Stimulated activated CD4-positive, alpha-beta T cell treated with anti-CD3 and anti-CD28 coated beads, Interleukin-4, amount 100 ng/mL, for 1 hour (primary cell): ENCODE results near the gene BID.
A peak's percentile ranks its signal among the peaks of the same experiment; 100 is the strongest.

Experiments
- DNase-seq: peaks from one replicate; pipeline ENCODE4 v3.0.0-alpha.2; 2020

BID gene

GRCh38 chr22:17782621-17783020 lies 8.4 kb upstream of the BID start:
- DNase-seq, result no peak

- no peak for DNase-seq
These were observed 7.9 kb upstream of the BID start for GRCh38 chr22:17782158-17782557.

- DNase-seq, result peak; percentile 73
These were observed 7.2 kb upstream of the BID start for GRCh38 chr22:17781319-17782031.

GRCh38 chr22:17780741-17781318 lies 6.6 kb upstream of the BID start:
- no peak for DNase-seq

GRCh38 chr22:17780116-17780740 lies 6.0 kb upstream of the BID start:
- no peak for DNase-seq

- DNase-seq, result no peak
These were observed 5.2 kb upstream of the BID start for GRCh38 chr22:17779286-17780115.

- DNase-seq, result no peak
These were observed 4.2 kb upstream of the BID start for GRCh38 chr22:17778412-17778976.

GRCh38 chr22:17777717-17778044 lies 3.4 kb upstream of the BID start:
- no peak for DNase-seq

GRCh38 chr22:17777005-17777716 lies 2.9 kb upstream of the BID start:
- peak; percentile 58 for DNase-seq

- DNase-seq, result no peak
These were observed 1.7 kb upstream of the BID start for GRCh38 chr22:17775781-17776465.

GRCh38 chr22:17774926-17775685 lies 837 bp upstream of the BID start:
- DNase-seq, result no peak

- peak; percentile 60 for DNase-seq
These were observed 563 bp downstream of the BID start for GRCh38 chr22:17773606-17774205.

- DNase-seq, result no peak
These were observed 1.2 kb downstream of the BID start for GRCh38 chr22:17772958-17773605.

- no peak for DNase-seq
These were observed 1.9 kb downstream of the BID start for GRCh38 chr22:17772249-17772957.

- DNase-seq, result no peak
These were observed 3.8 kb downstream of the BID start for GRCh38 chr22:17770180-17771077.

GRCh38 chr22:17769716-17770082 lies 4.6 kb downstream of the BID start:
- DNase-seq, result no peak

- no peak for DNase-seq
These were observed 5.1 kb downstream of the BID start for GRCh38 chr22:17769013-17769715.
